Suprapubic skin (tissue), 4 donors: ENCODE measurements around the gene CAPN5.

Experiments
- CTCF ChIP-seq, 2 donors: fragments of 200-600 bp in 1 of 2; fragments of 450-650 bp in 1 of 2; sonication (generic) in 1 of 2; IDR thresholded peaks; one replicate each; pipeline ENCODE4 v1.5.1; 2016 to 2019; ENCODE audit warnings: antibody characterized with exemption in 2 of 2, mild to moderate bottlenecking in 1 of 2, moderate library complexity in 1 of 2
- EP300 ChIP-seq: sonication (generic); formaldehyde crosslinking; IDR thresholded peaks from one replicate; pipeline ENCODE4 v1.6.1; 2017; ENCODE audit warnings: antibody characterized with exemption
- POLR2A ChIP-seq, 2 donors: fragments of 450-650 bp; IDR thresholded peaks; one replicate each; pipeline ENCODE4 v1.6.1; 2017; ENCODE audit warnings: antibody characterized with exemption in 2 of 2, mild to moderate bottlenecking in 2 of 2, moderate library complexity in 2 of 2
- POLR2AphosphoS5 ChIP-seq, 3 donors: sonication (generic); formaldehyde crosslinking; IDR thresholded peaks; one replicate each; pipeline ENCODE4 v1.6.1; 2017; ENCODE audit warnings: antibody characterized with exemption in 3 of 3

DNA sequence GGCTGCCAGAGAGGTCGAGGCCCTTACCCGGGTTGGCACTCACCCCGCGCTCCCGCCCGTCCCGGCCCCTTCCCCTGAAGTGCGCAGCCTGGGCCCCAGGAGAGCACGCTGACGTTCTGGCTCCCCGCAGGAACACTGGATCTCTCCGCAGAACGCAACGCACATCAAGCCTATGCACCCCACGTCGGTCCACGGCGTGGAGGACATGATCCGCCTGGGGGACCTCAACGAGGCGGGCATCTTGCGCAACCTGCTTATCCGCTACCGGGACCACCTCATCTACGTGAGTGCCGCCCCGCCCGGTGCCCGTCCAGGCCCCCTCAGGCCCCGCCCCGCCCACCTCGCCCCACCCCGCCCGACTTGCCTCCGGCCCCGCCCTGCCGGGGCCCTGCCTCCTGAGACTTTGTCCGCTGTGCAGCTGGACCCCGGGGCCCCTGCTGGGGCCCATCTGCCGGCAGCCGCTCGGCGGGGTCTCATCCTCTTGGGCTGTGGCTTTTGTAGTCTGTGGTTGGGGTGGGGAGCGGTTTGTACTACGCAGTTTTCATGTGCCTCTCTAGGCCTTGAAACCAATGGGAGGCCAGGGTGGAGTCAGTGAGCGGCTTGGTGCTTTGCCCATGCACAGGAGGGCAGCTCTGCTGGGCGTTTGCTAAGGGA, 81.0 kb downstream of the CAPN5 start:
- no peak for TF ChIP-seq CTCF (IDR thresholded peaks at IDR 0.05)
- TF ChIP-seq POLR2A (IDR thresholded peaks at IDR 0.05), result no peak
- no peak for TF ChIP-seq POLR2AphosphoS5 (IDR thresholded peaks at IDR 0.05)
- TF ChIP-seq EP300, result no peak
